Activated CD8-positive, alpha-beta memory T cell treated with anti-CD3 and anti-CD28 coated beads for 24 hours (primary cell): ENCODE data around the gene MSMO1.
A peak's percentile ranks its signal among the peaks of the same experiment; 100 is the strongest.

ENCODE experiments used
- DNase-seq: peaks from one replicate; pipeline ENCODE4 v3.0.0-alpha.2; 2020

The MSMO1 gene

GRCh38 chr4:165364452-165365080 lies 37.1 kb downstream of the MSMO1 start:
- DNase-seq = no peak

DNA sequence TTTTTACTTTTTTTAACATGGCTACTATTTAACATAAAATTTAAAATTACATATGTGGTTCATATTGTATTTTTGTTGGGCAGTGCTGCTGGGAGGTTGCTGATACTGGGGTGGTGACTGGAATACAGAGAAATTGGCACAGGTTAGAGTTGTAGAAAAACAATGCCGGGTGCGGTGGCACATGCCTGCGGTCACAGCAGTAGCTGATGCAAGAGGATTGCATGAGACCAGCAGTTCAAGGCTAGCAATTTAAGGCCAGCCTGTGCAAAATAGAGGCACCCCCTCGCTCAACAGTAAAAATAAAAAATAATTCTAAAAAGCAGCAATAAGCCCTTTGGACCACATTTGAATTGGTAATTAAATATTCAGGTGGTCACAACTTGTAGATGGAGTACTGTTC lies 39.6 kb downstream of the MSMO1 start:
- DNase-seq = no peak

- no peak for DNase-seq
These were observed 40.6 kb downstream of the MSMO1 start for GRCh38 chr4:165368114-165368513.

GRCh38 chr4:165368567-165368966 lies 41.1 kb downstream of the MSMO1 start:
- no peak for DNase-seq

DNA sequence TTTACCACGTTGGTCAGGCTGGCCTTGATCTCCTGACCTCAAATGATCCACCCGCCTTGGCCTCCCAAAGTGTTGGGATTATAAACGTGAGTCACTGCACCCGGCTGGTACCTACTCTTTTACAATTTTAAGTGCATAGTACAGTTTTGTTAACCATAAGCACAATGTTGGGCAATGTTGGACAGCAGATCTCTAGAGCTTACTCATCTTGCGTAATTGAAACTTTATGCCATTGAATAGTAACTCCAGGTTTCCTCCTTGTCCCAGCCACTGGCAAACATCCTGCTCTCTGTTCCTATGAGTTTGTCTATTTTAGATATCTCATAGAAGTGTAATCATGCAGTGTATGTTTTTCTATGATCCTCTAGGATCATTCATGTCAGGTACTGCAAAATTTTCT lies 42.1 kb downstream of the MSMO1 start:
- no peak for DNase-seq

DNA sequence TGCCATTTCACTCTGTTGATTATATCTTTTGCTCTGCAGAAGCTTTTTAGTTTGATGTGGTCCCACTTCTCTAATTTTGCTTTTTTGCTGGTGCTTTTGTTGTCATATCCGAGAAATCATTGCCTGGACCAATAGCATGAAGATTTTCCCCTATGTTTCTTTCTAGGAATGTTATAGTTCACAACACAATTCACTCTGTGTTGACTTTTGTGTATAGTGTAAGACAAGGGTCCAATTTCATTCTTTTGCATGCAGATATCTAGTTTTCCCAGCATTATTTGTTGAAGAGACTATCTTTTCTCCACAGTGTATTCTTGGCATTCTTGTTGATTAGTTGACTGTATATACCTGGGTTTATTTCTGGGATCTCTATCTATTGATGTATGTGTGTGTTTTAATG lies 43.1 kb downstream of the MSMO1 start:
- DNase-seq = no peak

GRCh38 chr4:165375465-165375864 lies 48.0 kb downstream of the MSMO1 start:
- DNase-seq = no peak

DNA sequence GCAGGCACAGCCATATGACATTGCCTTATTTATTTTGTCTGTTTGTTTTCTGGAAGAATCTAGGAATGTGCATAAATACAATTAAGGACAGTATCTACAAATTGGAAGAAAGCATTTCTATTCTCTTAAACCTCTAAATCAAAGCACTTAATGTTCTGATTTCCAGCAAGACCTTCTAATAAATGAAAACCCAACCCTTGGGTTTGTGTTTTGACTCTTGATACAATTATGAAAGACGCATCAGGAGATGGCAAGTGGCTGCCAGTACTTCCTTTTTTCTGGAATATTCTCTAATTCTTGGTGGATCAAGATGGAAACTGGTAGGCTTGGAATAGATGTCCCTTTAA lies 50.9 kb downstream of the MSMO1 start:
- no peak for DNase-seq

GRCh38 chr4:165378745-165379677 lies 51.5 kb downstream of the MSMO1 start, which contains the start of gene CPE:
Gene CPE (plus strand): TSS chr4:165379008. CDS start chr4:165379222, 214 bp downstream.
- peak; percentile 77 for DNase-seq

GRCh38 chr4:165379678-165380064 lies 52.2 kb downstream of the MSMO1 start:
- no peak for DNase-seq

DNA sequence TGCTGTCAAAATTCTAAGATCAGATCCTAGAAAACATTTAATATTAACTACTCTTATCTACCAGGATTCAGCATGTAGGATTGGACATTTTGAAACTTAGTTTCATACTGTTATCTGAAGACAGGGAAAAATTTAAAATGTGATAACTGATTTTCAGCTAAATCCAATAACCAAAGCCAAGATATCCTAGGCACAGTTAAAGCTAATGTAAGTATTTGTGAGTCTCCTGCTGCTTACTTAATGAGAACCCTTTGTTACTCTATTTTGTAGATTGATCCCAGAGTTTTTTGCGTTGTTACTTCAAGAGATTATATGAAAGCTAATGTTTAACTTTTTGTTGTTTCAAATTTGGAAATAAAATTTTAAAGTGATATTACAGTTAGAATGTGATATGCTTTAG lies 53.3 kb downstream of the MSMO1 start:
- no peak for DNase-seq

DNA sequence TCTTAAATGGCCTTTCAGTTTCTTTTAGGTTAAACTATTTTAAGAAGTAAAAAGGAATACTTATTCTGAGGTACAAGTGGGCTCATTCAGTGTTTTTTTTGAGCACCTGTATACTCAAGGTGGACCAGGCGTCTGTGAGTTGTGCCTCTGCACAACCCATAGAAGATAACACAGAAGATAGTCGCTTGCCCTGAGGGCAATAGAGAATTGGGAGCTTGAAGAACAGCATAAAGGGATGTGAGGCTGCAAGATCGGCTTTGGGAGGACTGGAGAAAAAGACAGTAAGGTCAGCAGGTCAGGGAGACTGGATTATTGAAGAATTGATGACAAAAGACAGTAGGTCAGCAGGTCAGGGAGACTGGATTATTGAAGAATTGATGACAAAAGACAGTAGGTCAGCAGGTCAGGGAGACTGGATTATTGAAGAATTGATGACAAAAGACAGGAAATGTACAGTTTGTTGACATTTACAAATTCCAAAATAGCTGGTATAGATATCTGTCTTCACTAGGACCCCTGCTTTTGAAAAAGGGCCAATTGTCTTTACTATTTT lies 54.4 kb downstream of the MSMO1 start:
- DNase-seq = no peak

GRCh38 chr4:165382640-165383039 lies 55.2 kb downstream of the MSMO1 start:
- no peak for DNase-seq

GRCh38 chr4:165383591-165384073 lies 56.2 kb downstream of the MSMO1 start:
- no peak for DNase-seq

- no peak for DNase-seq
These were observed 56.7 kb downstream of the MSMO1 start for GRCh38 chr4:165384186-165384585.

- DNase-seq = no peak
These were observed 57.1 kb downstream of the MSMO1 start for GRCh38 chr4:165384598-165384997.

- DNase-seq = no peak
These were observed 57.7 kb downstream of the MSMO1 start for GRCh38 chr4:165385126-165385525.

GRCh38 chr4:165386328-165386727 lies 58.9 kb downstream of the MSMO1 start:
- no peak for DNase-seq

DNA sequence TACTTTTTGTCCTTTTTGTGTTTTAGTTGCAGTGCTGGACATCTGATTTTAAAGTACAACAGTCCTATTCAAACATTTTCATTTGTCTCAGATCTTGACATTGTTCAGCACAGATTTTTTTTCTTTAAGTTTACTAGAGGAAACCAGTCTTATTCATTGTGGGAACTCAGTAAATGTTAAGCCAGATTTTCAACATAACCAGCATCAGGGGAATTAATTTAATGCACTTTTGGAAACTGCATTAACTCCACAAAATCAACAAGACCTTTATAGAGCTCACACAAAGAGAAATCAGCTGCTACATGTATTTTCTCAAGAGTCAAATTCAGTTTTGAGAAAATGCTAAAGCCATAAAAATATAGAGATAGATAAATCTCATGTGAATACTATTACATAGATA lies 61.3 kb downstream of the MSMO1 start:
- no peak for DNase-seq
